ENCODE data around the gene KIRREL3.

KIRREL3 gene

GRCh38 chr11:126437731-126438130 lies 562.8 kb downstream of the KIRREL3 start:
- DNase-seq (ENCODE audit: low read depth): no peak
- H3K4me3 ChIP-seq (ENCODE audit: low read length): no peak overlapping the region
- TF ChIP-seq CTCF (IDR thresholded peaks at IDR 0.05; ENCODE audit: insufficient read depth, low read depth, low read length, missing control alignments): no peak

GRCh38 chr11:126436209-126436755 lies 564.3 kb downstream of the KIRREL3 start:
- no peak overlapping the region for H3K4me3 ChIP-seq (ENCODE audit: low read length)
- DNase-seq (ENCODE audit: low read depth): no peak
- TF ChIP-seq CTCF (IDR thresholded peaks at IDR 0.05; ENCODE audit: insufficient read depth, low read depth, low read length, missing control alignments): no peak

- no peak for DNase-seq (ENCODE audit: low read depth)
- no peak overlapping the region for H3K4me3 ChIP-seq (ENCODE audit: low read length)
- TF ChIP-seq CTCF (IDR thresholded peaks at IDR 0.05; ENCODE audit: insufficient read depth, low read depth, low read length, missing control alignments): no peak
Measured at GRCh38 chr11:126434950-126435335, 565.6 kb downstream of the KIRREL3 start.

GRCh38 chr11:126433989-126434949 lies 566.3 kb downstream of the KIRREL3 start:
- H3K4me3 ChIP-seq (ENCODE audit: low read length): no peak overlapping the region
- no peak for DNase-seq (ENCODE audit: low read depth)

GRCh38 chr11:126433244-126433846 lies 567.2 kb downstream of the KIRREL3 start:
- H3K4me3 ChIP-seq (ENCODE audit: low read length): no peak overlapping the region
- TF ChIP-seq CTCF (IDR thresholded peaks at IDR 0.05; ENCODE audit: insufficient read depth, low read depth, low read length, missing control alignments): no peak
- no peak for DNase-seq (ENCODE audit: low read depth)

More at GRCh38 chr11:126433989-126434949, 566.3 kb downstream of the KIRREL3 start:
- no peak for TF ChIP-seq CTCF (IDR thresholded peaks at IDR 0.05; ENCODE audit: insufficient read depth, low read depth, low read length, missing control alignments)

GRCh38 chr11:126432525-126432924 lies 568.0 kb downstream of the KIRREL3 start:
- DNase-seq (ENCODE audit: low read depth): no peak
- H3K4me3 ChIP-seq (ENCODE audit: low read length): no peak overlapping the region
- no peak for TF ChIP-seq CTCF (IDR thresholded peaks at IDR 0.05; ENCODE audit: insufficient read depth, low read depth, low read length, missing control alignments)

Measured in epithelial cell of esophagus (primary cell).